ENCODE results near the gene MAST1. TPM values are rescaled to one million over a fixed set of nuclear protein-coding genes. Genes with fewer than 3 reads are reported as not detected.

The MAST1 gene
- total and polyA plus RNA-seq, 8 donors = 0.43 to 33.9 (median 1.3) TPM; not detected in 1

DNA sequence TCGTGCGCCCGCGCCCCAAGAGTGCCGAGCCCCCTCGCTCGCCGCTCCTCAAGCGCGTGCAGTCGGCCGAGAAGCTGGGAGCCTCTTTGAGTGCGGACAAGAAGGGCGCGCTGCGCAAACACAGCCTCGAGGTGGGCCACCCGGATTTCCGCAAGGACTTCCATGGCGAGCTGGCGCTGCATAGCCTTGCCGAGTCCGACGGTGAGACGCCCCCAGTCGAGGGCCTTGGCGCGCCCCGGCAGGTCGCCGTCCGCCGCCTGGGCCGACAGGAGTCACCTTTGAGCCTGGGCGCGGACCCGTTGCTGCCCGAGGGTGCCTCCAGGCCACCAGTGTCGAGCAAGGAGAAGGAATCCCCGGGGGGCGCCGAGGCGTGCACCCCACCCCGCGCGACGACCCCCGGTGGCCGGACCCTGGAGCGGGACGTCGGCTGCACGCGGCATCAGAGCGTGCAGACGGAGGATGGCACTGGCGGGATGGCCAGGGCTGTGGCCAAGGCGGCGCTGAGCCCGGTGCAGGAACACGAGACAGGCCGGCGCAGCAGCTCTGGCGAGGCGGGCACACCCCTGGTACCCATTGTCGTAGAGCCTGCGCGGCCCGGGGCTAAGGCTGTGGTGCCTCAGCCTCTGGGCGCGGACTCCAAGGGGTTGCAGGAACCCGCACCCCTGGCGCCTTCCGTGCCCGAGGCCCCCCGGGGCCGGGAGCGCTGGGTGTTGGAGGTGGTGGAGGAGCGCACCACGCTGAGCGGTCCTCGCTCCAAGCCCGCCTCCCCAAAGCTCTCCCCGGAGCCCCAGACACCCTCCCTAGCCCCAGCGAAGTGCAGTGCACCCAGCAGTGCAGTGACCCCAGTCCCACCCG lies 35.8 kb downstream of the MAST1 start:
- TF ChIP-seq POLR2A (IDR thresholded peaks at IDR 0.05) (no peak), EP300 (IDR thresholded peaks at IDR 0.05) (no peak), POLR2AphosphoS5 (IDR thresholded peaks at IDR 0.05) (no peak)
- TF ChIP-seq, protein P1, sequence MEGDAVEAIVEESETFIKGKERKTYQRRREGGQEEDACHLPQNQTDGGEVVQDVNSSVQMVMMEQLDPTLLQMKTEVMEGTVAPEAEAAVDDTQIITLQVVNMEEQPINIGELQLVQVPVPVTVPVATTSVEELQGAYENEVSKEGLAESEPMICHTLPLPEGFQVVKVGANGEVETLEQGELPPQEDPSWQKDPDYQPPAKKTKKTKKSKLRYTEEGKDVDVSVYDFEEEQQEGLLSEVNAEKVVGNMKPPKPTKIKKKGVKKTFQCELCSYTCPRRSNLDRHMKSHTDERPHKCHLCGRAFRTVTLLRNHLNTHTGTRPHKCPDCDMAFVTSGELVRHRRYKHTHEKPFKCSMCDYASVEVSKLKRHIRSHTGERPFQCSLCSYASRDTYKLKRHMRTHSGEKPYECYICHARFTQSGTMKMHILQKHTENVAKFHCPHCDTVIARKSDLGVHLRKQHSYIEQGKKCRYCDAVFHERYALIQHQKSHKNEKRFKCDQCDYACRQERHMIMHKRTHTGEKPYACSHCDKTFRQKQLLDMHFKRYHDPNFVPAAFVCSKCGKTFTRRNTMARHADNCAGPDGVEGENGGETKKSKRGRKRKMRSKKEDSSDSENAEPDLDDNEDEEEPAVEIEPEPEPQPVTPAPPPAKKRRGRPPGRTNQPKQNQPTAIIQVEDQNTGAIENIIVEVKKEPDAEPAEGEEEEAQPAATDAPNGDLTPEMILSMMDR (IDR thresholded peaks at IDR 0.05) = no peak
- intact Hi-C loops (cut with DNase I; ENCODE audit: low total_unique reads) = no loop called here

DNA sequence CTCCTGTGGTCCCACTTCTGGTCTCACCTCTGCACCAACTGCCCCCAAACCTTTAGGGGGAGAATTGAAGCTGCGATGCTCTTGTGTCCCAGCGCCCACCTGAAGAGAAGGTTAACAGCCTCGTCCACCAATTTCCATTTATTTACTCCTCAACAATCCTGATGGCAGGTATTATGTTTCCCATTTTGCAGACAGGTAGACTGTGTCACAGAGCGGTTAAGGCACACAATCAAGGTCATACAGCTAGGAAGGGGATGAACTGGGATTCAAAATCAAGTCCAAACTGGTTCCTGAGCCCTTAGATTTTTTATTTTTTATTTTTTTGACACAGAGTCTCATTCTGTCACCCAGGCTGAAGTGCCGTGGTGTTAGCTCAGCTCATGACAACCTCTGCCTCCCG lies 36.8 kb downstream of the MAST1 start:
- Histone ChIP-seq H3K27me3 (no peaks in the 10 kb centered on the region), H3K4me1 (peaks cover under 1 to 20% (median 10%) of the 10 kb centered on the region in 4 donors), H3K36me3 (peaks cover 25 to 58% (median 53%) of the 10 kb centered on the region in 4 donors), H3K9me3 (no peaks in the 10 kb centered on the region), H3K27ac (no peak overlapping the region), H3K4me3 (no peak overlapping the region)
- WGBS, 5 donors = 93 to 99% (median 96%) methylated on average over 6 of the region's 6 CpGs
- intact Hi-C loops (cut with DNase I; ENCODE audit: low total_unique reads) = no loop called here
- DNase-seq = no peak
- TF ChIP-seq, protein P1 (IDR thresholded peaks at IDR 0.05) = no peak
- TF ChIP-seq POLR2AphosphoS5 (IDR thresholded peaks at IDR 0.05) (no peak), EP300 (IDR thresholded peaks at IDR 0.05) (no peak), POLR2A (IDR thresholded peaks at IDR 0.05) (no peak)

More for the DNA sequence above, 35.8 kb downstream of the MAST1 start:
- H3K27me3 ChIP-seq = no peaks in the 10 kb centered on the region
- no peaks in the 10 kb centered on the region for H3K9me3 ChIP-seq
- H3K27ac ChIP-seq = no peak overlapping the region
- peaks cover 25 to 58% (median 53%) of the 10 kb centered on the region in 4 donors for H3K36me3 ChIP-seq
- H3K4me1 ChIP-seq = peaks cover 0 to 13% (median 4%) of the 10 kb centered on the region in 4 donors
- WGBS, 5 donors = 62 to 91% (median 83%) methylated on average over 44 to 86 of the region's 86 CpGs
- peak overlapping the region; percentile 13 to 42 (median 30) for H3K4me3 ChIP-seq
- no peak for DNase-seq

DNA sequence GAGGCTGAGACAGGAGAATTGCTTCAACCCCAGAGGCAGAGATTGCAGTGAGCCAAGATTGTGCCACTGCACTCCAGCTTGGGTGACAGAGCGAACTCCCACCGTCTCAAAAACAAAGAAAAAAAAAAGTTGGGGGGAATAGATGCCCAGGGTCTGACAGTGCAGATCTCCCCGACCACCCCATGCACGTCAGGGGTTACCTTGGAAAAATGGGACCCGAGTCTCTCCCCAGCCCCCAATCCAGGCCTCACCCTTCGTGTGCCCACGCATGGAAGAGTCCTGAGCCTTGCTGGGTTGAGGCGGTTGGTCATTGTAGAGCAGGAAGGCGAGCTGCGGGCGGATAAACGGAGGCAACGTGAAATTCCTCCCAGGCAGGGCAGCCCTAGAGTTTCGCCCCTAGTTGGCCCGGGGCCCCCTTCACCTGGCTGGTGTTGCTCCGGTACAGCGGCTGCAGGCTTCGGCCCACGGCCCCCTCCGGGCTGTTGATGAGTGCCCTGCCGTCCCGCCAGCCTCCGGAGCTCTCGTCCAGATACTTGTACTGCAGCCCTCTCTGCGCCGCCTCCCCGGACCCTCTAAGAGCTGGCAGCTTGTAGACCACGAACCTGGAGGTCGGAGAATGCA lies 42.3 kb downstream of the MAST1 start:
- intact Hi-C loops (cut with DNase I; ENCODE audit: low total_unique reads) = loop anchor here (10.0 kb wide), 1 partner anchor 54 kb away; the partner anchor contains the start of genes CALR and FARSA
- H3K36me3 ChIP-seq = peaks cover 25 to 32% (median 31%) of the 10 kb centered on the region in 4 donors
- H3K4me1 ChIP-seq = peaks cover 18 to 43% (median 36%) of the 10 kb centered on the region in 4 donors
- H3K4me3 ChIP-seq = peak overlapping the region; percentile 69 to 83 (median 80)
- 12 to 20% (median 14%) methylated on average over 12 to 29 of the region's 29 CpGs for WGBS, 5 donors
- peaks cover 0 to 17% (median 6%) of the 10 kb centered on the region in 3 donors for H3K27me3 ChIP-seq
- TF ChIP-seq, protein P1 (IDR thresholded peaks at IDR 0.05) = no peak
- TF ChIP-seq EP300 (IDR thresholded peaks at IDR 0.05) (no peak), POLR2AphosphoS5 (IDR thresholded peaks at IDR 0.05) (no peak), POLR2A (IDR thresholded peaks at IDR 0.05) (no peak)
- H3K9me3 ChIP-seq = peaks cover 0 to 16% (median 12%) of the 10 kb centered on the region in 4 donors
- H3K27ac ChIP-seq = peak overlapping the region; percentile 78 to 93 (median 91)
- peak; percentile 40 to 58 for DNase-seq

DNA sequence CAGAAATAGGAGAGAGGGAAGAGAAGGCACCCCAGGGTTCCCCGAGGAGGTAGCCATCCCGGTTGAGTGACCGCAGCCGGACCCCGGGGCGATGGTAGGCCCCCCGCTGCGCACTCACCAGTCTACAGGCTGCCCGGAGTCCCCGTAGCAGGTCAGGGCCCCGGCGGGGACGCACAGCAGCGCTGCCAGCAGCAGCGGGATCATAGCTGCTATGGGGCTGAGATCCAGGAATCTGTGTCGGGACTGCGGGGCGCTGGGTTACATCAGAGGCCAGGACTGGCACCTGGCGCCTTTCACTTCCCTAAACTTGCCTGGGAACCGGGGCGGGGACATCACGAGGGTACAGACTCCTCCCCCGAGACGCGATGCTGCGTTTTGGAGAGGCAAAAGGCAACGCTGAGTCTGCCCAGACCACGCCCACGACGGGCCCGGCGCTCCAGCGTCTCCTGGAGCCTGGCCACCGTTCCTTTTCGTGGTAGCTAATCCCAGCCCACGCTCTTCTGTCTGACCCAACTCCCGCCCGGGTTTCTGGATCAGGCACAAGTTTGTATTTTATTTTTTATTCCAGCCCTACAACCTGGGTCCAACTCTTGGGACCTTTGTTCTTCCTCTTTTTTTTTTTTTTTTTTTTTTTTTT lies 43.0 kb downstream of the MAST1 start, which contains the start of gene DNASE2:
TSS of gene DNASE2 (minus strand) at position 278 of the 637 bp plus-strand sequence. CDS start at position 204, 74 bp downstream.
- Histone ChIP-seq H3K27me3 (peaks cover 0 to 23% (median 12%) of the 10 kb centered on the region in 3 donors), H3K4me1 (peaks cover 22 to 50% (median 42%) of the 10 kb centered on the region in 4 donors), H3K4me3 (peak within 1 kb of the TSS; percentile 69 to 83 (median 80)), H3K9me3 (peaks cover 0 to 16% (median 12%) of the 10 kb centered on the region in 4 donors), H3K27ac (peak within 1 kb of the TSS; percentile 78 to 93 (median 91)), H3K36me3 (peaks cover 20 to 25% (median 25%) of the 10 kb centered on the region in 4 donors)
- WGBS, 5 donors = 0 to 1% (median 0%) methylated on average over 12 to 38 of the region's 38 CpGs
- DNase-seq = peak; percentile 97 to 98
- TF ChIP-seq POLR2A (IDR thresholded peaks at IDR 0.05) (peak in 2 of 4 donors; percentile 65 to 90), POLR2AphosphoS5 (IDR thresholded peaks at IDR 0.05) (peak; percentile 80 to 94 (median 91))
- TF ChIP-seq, protein P1 (IDR thresholded peaks at IDR 0.05) = no peak
- intact Hi-C loops (cut with DNase I; ENCODE audit: low total_unique reads) = loop anchor here (10.0 kb wide), 1 partner anchor 54 kb away; the partner anchor contains the start of genes CALR and FARSA

Measured in stomach (tissue), 9 donors.